Measurements from ENCODE around the gene MPND. TPM values are rescaled to one million over a fixed set of nuclear protein-coding genes. Genes with fewer than 3 reads are reported as not detected.
A peak's percentile ranks its signal among the peaks of the same experiment; 100 is the strongest.

Gene MPND
- total RNA-seq, 1 donor from 2014 or later = 14.2 TPM

- Mint-ChIP-seq H3K27me3 (ENCODE audit: unreplicated experiment) (no peaks in the 10 kb centered on the region), H3K36me3 (ENCODE audit: unreplicated experiment) (peaks cover 10% of the 10 kb centered on the region), H3K4me1 (ENCODE audit: unreplicated experiment) (peaks cover 69% of the 10 kb centered on the region), H3K27ac (ENCODE audit: unreplicated experiment) (peak overlapping the region; percentile 84), H3K4me3 (ENCODE audit: unreplicated experiment) (no peak overlapping the region), H3K9me3 (ENCODE audit: unreplicated experiment) (no peaks in the 10 kb centered on the region)
- no peak for DNase-seq (ENCODE audit: extremely low spot score, unreplicated experiment)
- TF ChIP-seq CTCF (IDR thresholded peaks at IDR 0.05) = no peak
Measured at GRCh38 chr19:4393947-4394590, 50.7 kb downstream of the MPND start.

- peaks cover 10% of the 10 kb centered on the region for H3K36me3 Mint-ChIP-seq (ENCODE audit: unreplicated experiment)
- peak overlapping the region; percentile 0 for H3K27ac Mint-ChIP-seq (ENCODE audit: unreplicated experiment)
- peaks cover 60% of the 10 kb centered on the region for H3K4me1 Mint-ChIP-seq (ENCODE audit: unreplicated experiment)
- DNase-seq (ENCODE audit: extremely low spot score, unreplicated experiment) = no peak
- no peaks in the 10 kb centered on the region for H3K9me3 Mint-ChIP-seq (ENCODE audit: unreplicated experiment)
- no peak for TF ChIP-seq CTCF (IDR thresholded peaks at IDR 0.05)
- H3K27me3 Mint-ChIP-seq (ENCODE audit: unreplicated experiment) = no peaks in the 10 kb centered on the region
- no peak overlapping the region for H3K4me3 Mint-ChIP-seq (ENCODE audit: unreplicated experiment)
Measured at GRCh38 chr19:4396949-4397783, 53.8 kb downstream of the MPND start.

GRCh38 chr19:4399812-4400134, 56.4 kb downstream of the MPND start:
- H3K27me3 Mint-ChIP-seq (ENCODE audit: unreplicated experiment) = no peaks in the 10 kb centered on the region

GRCh38 chr19:4400135-4400936, 57.0 kb downstream of the MPND start, which contains the start of gene SH3GL1:
Gene SH3GL1, minus strand, starts transcription at chr19:4400547. Its CDS starts 179 bp downstream, at chr19:4400368.
- peak; percentile 87 for TF ChIP-seq CTCF (IDR thresholded peaks at IDR 0.05)
- H3K27me3 Mint-ChIP-seq (ENCODE audit: unreplicated experiment) = no peaks in the 10 kb centered on the region
- peaks cover 7% of the 10 kb centered on the region for H3K36me3 Mint-ChIP-seq (ENCODE audit: unreplicated experiment)
- peak within 1 kb of the TSS; percentile 97 for H3K27ac Mint-ChIP-seq (ENCODE audit: unreplicated experiment)
- peak; percentile 96 for DNase-seq (ENCODE audit: extremely low spot score, unreplicated experiment)
- peak within 1 kb of the TSS; percentile 84 for H3K4me3 Mint-ChIP-seq (ENCODE audit: unreplicated experiment)
- H3K9me3 Mint-ChIP-seq (ENCODE audit: unreplicated experiment) = no peaks in the 10 kb centered on the region
- H3K4me1 Mint-ChIP-seq (ENCODE audit: unreplicated experiment) = peaks cover 56% of the 10 kb centered on the region

More at GRCh38 chr19:4399812-4400134, 56.4 kb downstream of the MPND start:
- Mint-ChIP-seq H3K4me1 (ENCODE audit: unreplicated experiment) (peaks cover 54% of the 10 kb centered on the region), H3K27ac (ENCODE audit: unreplicated experiment) (peak overlapping the region; percentile 85), H3K9me3 (ENCODE audit: unreplicated experiment) (no peaks in the 10 kb centered on the region), H3K4me3 (ENCODE audit: unreplicated experiment) (peak overlapping the region; percentile 81), H3K36me3 (ENCODE audit: unreplicated experiment) (peaks cover 10% of the 10 kb centered on the region)
- DNase-seq (ENCODE audit: extremely low spot score, unreplicated experiment) = no peak
- no peak for TF ChIP-seq CTCF (IDR thresholded peaks at IDR 0.05)

All from osteocyte (in vitro differentiated cells).